Osteoblast (primary cell): ENCODE results near the gene PGLYRP4. TPM values are rescaled to one million over a fixed set of nuclear protein-coding genes. Genes with fewer than 3 reads are reported as not detected.

Experiments used
- DNase-seq: peaks from one replicate; pipeline ENCODE4 v3.0.0; 2011; ENCODE audit warnings: low spot score, mixed read lengths; ENCODE audit not compliant: insufficient read length; ENCODE audit errors: missing footprints
- H2AFZ ChIP-seq: 2 replicates; pipeline ENCODE4 v1.6.0; 2011; ENCODE audit warnings: mild to moderate bottlenecking, low read length
- H3K27ac ChIP-seq: 2 replicates; pipeline ENCODE4 v1.5.1; 2011; ENCODE audit warnings: mild to moderate bottlenecking, low read depth, low read length, moderate library complexity
- H3K27me3 ChIP-seq: 2 replicates; pipeline ENCODE4 v1.6.0; 2012; ENCODE audit warnings: mild to moderate bottlenecking, control low read depth, inconsistent platforms, low read length, moderate library complexity; ENCODE audit not compliant: insufficient read depth
- H3K36me3 ChIP-seq: 2 replicates; pipeline ENCODE4 v1.5.1; 2011; ENCODE audit warnings: mild to moderate bottlenecking, low read length, control low read depth, moderate library complexity; ENCODE audit not compliant: insufficient read depth
- H3K4me1 ChIP-seq: 2 replicates; pipeline ENCODE4 v1.5.1; 2011; ENCODE audit warnings: mild to moderate bottlenecking, low read length, control low read depth, moderate library complexity; ENCODE audit not compliant: insufficient read depth
- H3K4me2 ChIP-seq: 2 replicates; pipeline ENCODE4 v1.6.0; 2011; ENCODE audit warnings: mild to moderate bottlenecking, low read length; ENCODE audit not compliant: insufficient read depth
- H3K4me3 ChIP-seq: fragments of 200-600 bp; sonication (generic); 3 replicates; pipeline ENCODE4 v1.5.1; 2012; ENCODE audit warnings: mild to moderate bottlenecking, low read length, inconsistent platforms; ENCODE audit not compliant: insufficient read depth
- H3K79me2 ChIP-seq: 2 replicates; pipeline ENCODE4 v1.6.0; 2012; ENCODE audit warnings: mild to moderate bottlenecking, low read length, control low read depth, inconsistent platforms; ENCODE audit not compliant: insufficient read depth
- H3K9me3 ChIP-seq: 2 replicates; pipeline ENCODE4 v1.5.1; 2011; ENCODE audit warnings: low read depth, low read length, control low read depth
- H4K20me1 ChIP-seq: 2 replicates; pipeline ENCODE4 v1.6.0; 2012; ENCODE audit warnings: mild to moderate bottlenecking, low read length, control low read depth; ENCODE audit not compliant: insufficient read depth
- total RNA-seq: library from RNA; depleted of rRNA; stranded (reverse); fragments of >200 nt; gene quantifications from 2 replicates; pipeline ENCODE4 v1.2.3, GENCODE V29; 2012
- TF ChIP-seq, protein P1 (sequence below): IDR thresholded peaks from 2 replicates; pipeline ENCODE4 v1.5.1; 2011; ENCODE audit warnings: mild to moderate bottlenecking, low read depth, low read length, moderate library complexity; ENCODE audit errors: extremely low read depth

The PGLYRP4 gene
- total RNA-seq, 1 donor: not detected

DNA sequence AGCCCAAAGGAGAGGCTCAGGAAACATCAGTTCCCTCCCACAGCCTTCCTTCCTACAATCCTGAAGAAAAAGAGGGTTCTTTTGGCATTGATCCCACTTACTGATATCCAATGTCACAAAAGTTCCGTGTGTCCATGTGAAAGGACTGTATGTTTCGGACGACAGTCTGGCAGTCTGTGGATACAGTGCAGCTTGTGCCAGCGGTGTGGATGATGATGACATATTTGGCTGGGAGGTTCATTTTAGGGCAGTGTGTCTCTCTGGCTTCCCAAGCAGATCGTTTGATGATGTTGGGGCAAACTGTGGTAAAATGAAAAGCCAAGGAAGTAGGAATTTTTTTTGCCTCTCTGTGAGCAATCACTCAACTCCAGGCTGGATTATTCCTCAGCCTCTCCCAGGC is 46.3 kb downstream of the PGLYRP4 start:
- H3K27me3 ChIP-seq: no peaks in the 10 kb centered on the region
- H3K27ac ChIP-seq: no peak overlapping the region
- no peak for DNase-seq
- H3K9me3 ChIP-seq: no peaks in the 10 kb centered on the region
- no peaks in the 10 kb centered on the region for H4K20me1 ChIP-seq
- H3K36me3 ChIP-seq: no peaks in the 10 kb centered on the region
- H2AFZ ChIP-seq: no peak overlapping the region
- no peak overlapping the region for H3K4me3 ChIP-seq
- H3K4me1 ChIP-seq: no peaks in the 10 kb centered on the region
- no peak overlapping the region for H3K4me2 ChIP-seq
- H3K79me2 ChIP-seq: no peaks in the 10 kb centered on the region
- TF ChIP-seq, protein P1, sequence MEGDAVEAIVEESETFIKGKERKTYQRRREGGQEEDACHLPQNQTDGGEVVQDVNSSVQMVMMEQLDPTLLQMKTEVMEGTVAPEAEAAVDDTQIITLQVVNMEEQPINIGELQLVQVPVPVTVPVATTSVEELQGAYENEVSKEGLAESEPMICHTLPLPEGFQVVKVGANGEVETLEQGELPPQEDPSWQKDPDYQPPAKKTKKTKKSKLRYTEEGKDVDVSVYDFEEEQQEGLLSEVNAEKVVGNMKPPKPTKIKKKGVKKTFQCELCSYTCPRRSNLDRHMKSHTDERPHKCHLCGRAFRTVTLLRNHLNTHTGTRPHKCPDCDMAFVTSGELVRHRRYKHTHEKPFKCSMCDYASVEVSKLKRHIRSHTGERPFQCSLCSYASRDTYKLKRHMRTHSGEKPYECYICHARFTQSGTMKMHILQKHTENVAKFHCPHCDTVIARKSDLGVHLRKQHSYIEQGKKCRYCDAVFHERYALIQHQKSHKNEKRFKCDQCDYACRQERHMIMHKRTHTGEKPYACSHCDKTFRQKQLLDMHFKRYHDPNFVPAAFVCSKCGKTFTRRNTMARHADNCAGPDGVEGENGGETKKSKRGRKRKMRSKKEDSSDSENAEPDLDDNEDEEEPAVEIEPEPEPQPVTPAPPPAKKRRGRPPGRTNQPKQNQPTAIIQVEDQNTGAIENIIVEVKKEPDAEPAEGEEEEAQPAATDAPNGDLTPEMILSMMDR: no peak

DNA sequence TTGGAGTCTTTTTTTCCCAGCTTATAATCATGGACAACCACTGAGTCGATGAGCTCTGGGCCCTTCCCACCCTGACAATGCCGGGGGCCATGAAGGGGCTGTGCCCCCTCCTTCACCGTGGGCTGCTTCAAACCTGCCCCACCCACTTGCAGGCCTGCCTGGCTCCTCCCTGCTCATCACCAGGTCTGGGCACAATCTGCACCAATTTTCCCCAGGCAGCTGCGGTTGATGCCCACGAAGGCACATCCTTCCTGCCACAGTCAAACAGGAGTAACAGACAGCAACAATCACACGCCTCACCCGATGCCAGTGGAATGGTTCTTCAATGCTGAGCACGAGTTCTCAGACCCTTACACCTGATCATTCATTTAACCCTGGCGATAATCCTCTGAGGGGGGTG is 54.8 kb downstream of the PGLYRP4 start:
- Histone ChIP-seq H3K4me2 (no peak overlapping the region), H2AFZ (no peak overlapping the region), H3K4me1 (no peaks in the 10 kb centered on the region), H3K4me3 (no peak overlapping the region), H3K79me2 (no peaks in the 10 kb centered on the region), H3K27me3 (no peaks in the 10 kb centered on the region), H4K20me1 (no peaks in the 10 kb centered on the region), H3K36me3 (no peaks in the 10 kb centered on the region), H3K27ac (no peak overlapping the region), H3K9me3 (no peaks in the 10 kb centered on the region)
- no peak for DNase-seq
- TF ChIP-seq, protein P1: no peak

DNA sequence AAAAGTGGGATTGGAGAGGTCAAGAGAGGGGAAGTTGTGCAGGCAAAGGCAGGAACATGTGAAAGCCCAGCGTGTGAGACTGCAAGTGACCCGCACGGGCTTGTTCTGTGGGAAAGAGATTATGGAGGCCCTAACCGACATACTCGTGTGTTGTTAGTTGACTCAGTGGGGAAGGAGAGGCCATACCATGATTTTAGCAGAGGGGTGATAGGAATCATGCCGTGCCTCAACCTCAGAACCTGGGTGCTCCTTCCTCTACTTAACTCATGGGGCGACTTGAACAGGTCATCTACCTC is 55.2 kb downstream of the PGLYRP4 start:
- no peaks in the 10 kb centered on the region for H3K4me1 ChIP-seq
- no peaks in the 10 kb centered on the region for H3K79me2 ChIP-seq
- no peak overlapping the region for H2AFZ ChIP-seq
- TF ChIP-seq, protein P1: no peak
- no peaks in the 10 kb centered on the region for H4K20me1 ChIP-seq
- H3K27ac ChIP-seq: no peak overlapping the region
- no peak for DNase-seq
- H3K4me2 ChIP-seq: no peak overlapping the region
- H3K4me3 ChIP-seq: no peak overlapping the region
- H3K9me3 ChIP-seq: no peaks in the 10 kb centered on the region
- H3K27me3 ChIP-seq: no peaks in the 10 kb centered on the region
- no peaks in the 10 kb centered on the region for H3K36me3 ChIP-seq

DNA sequence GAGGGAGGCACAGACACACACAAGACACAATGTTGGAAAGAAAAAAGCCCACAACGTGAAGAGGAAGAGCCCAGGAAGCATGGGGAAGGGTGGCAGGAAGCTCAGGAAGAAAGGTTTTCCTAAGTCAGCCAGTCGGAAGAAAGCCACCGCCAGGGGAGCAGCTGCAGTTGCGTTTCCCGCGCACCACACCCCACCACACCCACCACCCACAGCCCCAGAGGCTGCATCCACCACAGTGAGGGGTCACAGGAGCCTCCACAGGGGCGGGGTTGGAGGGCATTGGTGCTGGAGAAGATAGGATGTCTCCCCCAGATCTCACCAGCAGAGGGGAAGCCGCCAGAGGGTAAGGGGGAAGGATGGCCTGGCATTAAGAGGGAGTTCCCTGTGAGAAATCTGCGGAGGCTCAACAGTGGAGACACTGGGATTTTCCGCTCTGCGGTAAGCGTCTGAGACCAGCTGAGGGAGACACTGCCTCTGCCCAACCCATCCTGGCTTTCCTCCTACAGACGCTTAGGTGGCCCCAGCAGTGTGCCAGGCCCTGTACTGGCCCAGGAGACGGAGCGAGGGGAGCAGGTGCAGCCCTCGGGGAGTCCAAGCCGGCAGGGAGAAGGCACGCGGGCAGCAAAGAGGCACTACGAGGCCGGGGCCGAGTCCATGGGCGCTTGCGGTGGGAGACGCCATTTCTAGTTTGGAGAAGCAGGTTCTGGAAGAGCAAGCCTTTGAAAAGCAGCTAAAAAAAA is 55.7 kb downstream of the PGLYRP4 start:
- H4K20me1 ChIP-seq: no peaks in the 10 kb centered on the region
- no peaks in the 10 kb centered on the region for H3K27me3 ChIP-seq
- H3K27ac ChIP-seq: no peak overlapping the region
- H3K4me2 ChIP-seq: no peak overlapping the region
- H2AFZ ChIP-seq: no peak overlapping the region
- no peak for DNase-seq
- no peaks in the 10 kb centered on the region for H3K36me3 ChIP-seq
- no peaks in the 10 kb centered on the region for H3K9me3 ChIP-seq
- H3K4me1 ChIP-seq: no peaks in the 10 kb centered on the region
- no peaks in the 10 kb centered on the region for H3K79me2 ChIP-seq
- H3K4me3 ChIP-seq: no peak overlapping the region
- TF ChIP-seq, protein P1: no peak
